Testis (tissue), 3 donors: ENCODE results near the gene FBXO39. TPM values are rescaled to one million over a fixed set of nuclear protein-coding genes. Genes with fewer than 3 reads are reported as not detected.

ENCODE experiments used
- DNase-seq: peaks from one replicate; pipeline ENCODE4 v3.0.0-alpha.2; 2019
- H3K27ac ChIP-seq, 2 donors: fragments of 200-600 bp; sonication (generic); one replicate each; pipeline ENCODE4 v1.5.1; 2019
- H3K27me3 ChIP-seq: fragments of 200-600 bp; sonication (generic); one replicate; pipeline ENCODE4 v1.5.1; 2019
- H3K36me3 ChIP-seq: fragments of 200-600 bp; sonication (generic); one replicate; pipeline ENCODE4 v1.5.1; 2017; ENCODE audit warnings: low read depth; ENCODE audit errors: missing control alignments
- H3K4me1 ChIP-seq: fragments of 200-600 bp; sonication (generic); one replicate; pipeline ENCODE4 v1.5.1; 2019
- H3K4me3 ChIP-seq, 2 donors: fragments of 200-600 bp; sonication (generic); one replicate each; pipeline ENCODE4 v1.5.1; 2017 to 2019
- H3K9me3 ChIP-seq: fragments of 200-600 bp; sonication (generic); one replicate; pipeline ENCODE4 v1.5.1; 2017
- POLR2A ChIP-seq: fragments of 450-650 bp; IDR thresholded peaks from one replicate; pipeline ENCODE4 v1.6.1; 2017; ENCODE audit warnings: antibody characterized with exemption, mild to moderate bottlenecking, moderate library complexity
- WGBS, 2 donors: methylation state at CpG; one replicate each; pipeline ENCODE4 v1.1.5; 2018; 5-methylcytosine and 5-hydroxymethylcytosine counted together
- intact Hi-C: fragments of 100-400 bp; cut with DNase I; formaldehyde crosslinking; loops from one replicate; pipeline ENCODE4 v1.15.1; 2023; ENCODE audit warnings: low total_unique reads
- polyA plus RNA-seq: library from polyadenylated mRNA; stranded (reverse); fragments of 350-450 nt; fragmentation: Illumina TruSeq; extraction: RNeasy Lipid Tissue Mini Kit (QIAGEN cat#74804); gene quantifications from one replicate; pipeline ENCODE4 v1.2.3, GENCODE V29; 2014; ENCODE audit warnings: low read depth, low replicate concordance; ENCODE audit not compliant: insufficient read depth
- total RNA-seq, 2 donors: library from RNA; depleted of rRNA; stranded (reverse); fragments of >200 nt; gene quantifications; one replicate each; pipeline ENCODE4 v1.2.3, GENCODE V29; 2016
- TF ChIP-seq, protein P1 (sequence below), 3 experiments: fragments of 450-650 bp in 2 of 3; fragments of 200-600 bp in 1 of 3; sonication (generic) in 1 of 3; IDR thresholded peaks; one replicate each; pipeline ENCODE4 v1.5.1; 2016 to 2019; ENCODE audit warnings: antibody characterized with exemption in 3 of 3, mild to moderate bottlenecking in 2 of 3, moderate library complexity in 1 of 3

Gene FBXO39
- total and polyA plus RNA-seq, 3 donors from 2014 or later, result 19.9 to 62.0 (median 46.9) TPM

DNA sequence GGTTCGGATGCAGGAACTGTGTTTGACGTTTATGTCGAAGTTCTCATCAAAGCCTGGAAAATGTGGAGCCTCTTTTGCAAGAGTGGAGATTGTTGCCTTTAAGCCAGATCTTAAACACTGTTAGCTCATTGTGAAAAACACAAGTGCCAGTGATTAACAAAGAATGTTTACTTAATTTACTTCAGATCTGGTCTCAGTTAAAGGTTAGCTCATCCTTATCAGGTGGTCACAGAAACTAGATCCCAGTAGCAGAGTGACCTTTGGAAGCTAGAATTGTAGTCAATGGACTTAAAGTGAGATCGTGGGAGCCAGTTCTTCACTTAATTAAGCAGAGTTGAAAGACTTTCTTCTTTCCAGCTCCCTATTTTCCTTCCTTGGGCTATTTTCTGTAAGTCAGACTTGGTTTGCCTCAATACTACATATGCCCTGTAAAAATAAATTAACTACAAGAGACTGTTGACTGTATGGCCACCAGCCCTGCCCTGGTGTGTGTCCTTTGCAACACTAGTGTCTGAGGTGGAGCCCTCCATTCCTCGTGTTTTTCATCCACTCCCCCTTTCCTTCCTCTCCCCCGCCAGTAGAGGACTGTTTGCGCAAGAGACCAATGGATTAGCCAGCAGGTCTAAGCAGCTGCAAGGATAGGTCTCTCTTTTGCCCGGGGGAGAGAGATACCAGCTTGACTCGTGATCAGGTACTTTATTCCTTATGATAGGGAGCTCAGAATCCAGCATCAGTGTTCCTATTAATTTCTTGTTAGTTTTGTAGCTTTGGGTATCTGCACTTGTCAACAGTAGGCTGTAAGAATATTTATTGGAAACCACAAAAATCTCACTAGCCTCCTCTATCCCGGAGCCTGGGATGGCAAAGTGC is 20.2 kb downstream of the FBXO39 start:
- TF ChIP-seq, protein P1, sequence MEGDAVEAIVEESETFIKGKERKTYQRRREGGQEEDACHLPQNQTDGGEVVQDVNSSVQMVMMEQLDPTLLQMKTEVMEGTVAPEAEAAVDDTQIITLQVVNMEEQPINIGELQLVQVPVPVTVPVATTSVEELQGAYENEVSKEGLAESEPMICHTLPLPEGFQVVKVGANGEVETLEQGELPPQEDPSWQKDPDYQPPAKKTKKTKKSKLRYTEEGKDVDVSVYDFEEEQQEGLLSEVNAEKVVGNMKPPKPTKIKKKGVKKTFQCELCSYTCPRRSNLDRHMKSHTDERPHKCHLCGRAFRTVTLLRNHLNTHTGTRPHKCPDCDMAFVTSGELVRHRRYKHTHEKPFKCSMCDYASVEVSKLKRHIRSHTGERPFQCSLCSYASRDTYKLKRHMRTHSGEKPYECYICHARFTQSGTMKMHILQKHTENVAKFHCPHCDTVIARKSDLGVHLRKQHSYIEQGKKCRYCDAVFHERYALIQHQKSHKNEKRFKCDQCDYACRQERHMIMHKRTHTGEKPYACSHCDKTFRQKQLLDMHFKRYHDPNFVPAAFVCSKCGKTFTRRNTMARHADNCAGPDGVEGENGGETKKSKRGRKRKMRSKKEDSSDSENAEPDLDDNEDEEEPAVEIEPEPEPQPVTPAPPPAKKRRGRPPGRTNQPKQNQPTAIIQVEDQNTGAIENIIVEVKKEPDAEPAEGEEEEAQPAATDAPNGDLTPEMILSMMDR (IDR thresholded peaks at IDR 0.05), result no peak
- TF ChIP-seq POLR2A, result no peak
- Histone ChIP-seq H3K4me3 (no peak overlapping the region), H3K36me3 (no peaks in the 10 kb centered on the region), H3K4me1 (no peaks in the 10 kb centered on the region), H3K27ac (no peak overlapping the region), H3K27me3 (no peaks in the 10 kb centered on the region), H3K9me3 (no peaks in the 10 kb centered on the region)
- no peak for DNase-seq
- 71 to 73% methylated on average over 10 of the region's 10 CpGs for WGBS, 2 donors
- intact Hi-C loops, result no loop called here

DNA sequence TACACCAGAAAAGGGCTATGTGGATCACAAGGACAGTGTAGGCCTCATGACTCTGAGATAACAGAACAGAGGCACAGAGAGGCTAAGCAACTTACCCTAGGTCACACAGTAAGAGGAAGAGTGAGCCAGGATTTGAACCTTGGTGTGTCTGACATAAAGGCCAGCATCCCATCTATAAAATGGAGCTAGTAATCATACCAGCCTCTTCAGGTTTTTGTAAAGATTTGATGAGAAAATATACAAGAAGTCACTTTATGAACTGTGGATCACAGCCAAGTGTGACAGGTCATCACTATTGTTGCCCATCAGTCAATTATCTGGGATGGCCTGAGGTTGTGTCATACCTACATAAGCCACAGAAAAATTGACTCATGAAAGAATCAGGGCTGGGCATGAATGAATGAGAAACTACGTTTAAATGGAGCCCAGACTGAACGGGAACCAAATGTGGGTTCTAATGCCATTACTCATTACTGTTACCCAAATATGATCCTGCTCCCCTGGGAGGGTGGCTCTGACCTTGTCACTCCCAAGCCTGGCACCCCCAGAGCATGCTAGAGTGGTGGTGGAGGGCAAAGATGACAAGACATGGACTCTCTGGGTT is 21.0 kb downstream of the FBXO39 start:
- WGBS, 2 donors, result 74 to 93% methylated on average over 2 of the region's 2 CpGs
- no peaks in the 10 kb centered on the region for H3K27me3 ChIP-seq

DNA sequence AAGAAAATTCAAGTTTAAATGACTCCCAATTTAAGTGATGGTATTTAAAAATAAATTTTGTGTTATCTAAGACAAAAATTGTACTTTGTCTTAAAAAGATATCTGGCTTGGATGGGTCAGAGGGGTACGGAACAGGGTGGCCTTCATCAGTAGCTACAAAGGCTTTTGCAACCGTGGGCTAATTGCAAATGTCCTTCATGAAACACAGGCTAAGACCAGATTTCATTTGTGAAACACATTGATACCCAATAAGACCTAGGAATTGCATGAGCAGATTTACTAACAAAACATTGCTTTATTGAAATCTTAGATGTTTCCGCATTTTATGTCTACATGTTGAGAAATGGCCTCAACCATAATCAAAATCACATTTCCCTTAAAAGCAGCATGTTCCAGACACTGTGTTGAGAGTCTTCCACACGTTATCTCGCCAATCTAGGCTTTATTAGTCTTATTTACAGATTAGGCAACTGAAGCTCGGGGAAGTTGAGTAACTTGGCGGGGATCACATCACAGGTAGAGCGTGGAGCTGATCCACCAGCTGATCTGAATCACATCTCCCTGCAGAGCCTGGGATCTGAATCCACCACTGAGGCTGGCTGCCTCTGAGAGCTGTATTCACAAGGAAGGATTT is 21.8 kb downstream of the FBXO39 start:
- WGBS, 2 donors, result 80 to 83% methylated on average over 8 of the region's 8 CpGs

More for the DNA sequence above, 21.0 kb downstream of the FBXO39 start:
- TF ChIP-seq, protein P1 (IDR thresholded peaks at IDR 0.05), result no peak
- no peak for TF ChIP-seq POLR2A
- no peaks in the 10 kb centered on the region for H3K9me3 ChIP-seq
- no peaks in the 10 kb centered on the region for H3K36me3 ChIP-seq
- no peak overlapping the region for H3K4me3 ChIP-seq
- no peak overlapping the region for H3K27ac ChIP-seq
- DNase-seq, result no peak
- intact Hi-C loops, result no loop called here
- no peaks in the 10 kb centered on the region for H3K4me1 ChIP-seq

DNA sequence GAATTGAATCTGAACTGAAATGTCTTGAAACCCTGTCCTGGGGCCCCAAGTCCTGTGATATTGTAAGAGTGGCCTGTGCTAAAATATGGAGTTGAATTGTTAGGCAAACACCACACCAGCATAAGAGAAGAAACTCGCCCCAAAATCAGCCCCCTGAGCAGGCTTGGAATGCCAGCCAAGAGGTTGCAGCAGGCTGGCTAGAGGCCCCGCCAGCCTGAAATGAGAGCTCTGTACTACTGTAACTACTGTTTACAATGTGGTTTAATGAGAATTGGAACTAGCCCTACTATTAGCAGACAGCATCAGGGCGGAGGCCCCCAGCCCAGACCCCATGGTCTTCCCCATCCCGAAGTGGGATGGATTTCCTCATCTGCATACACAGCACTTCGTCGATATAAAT is 23.7 kb downstream of the FBXO39 start:
- WGBS, 2 donors, result 74 to 79% methylated on average over 6 of the region's 6 CpGs
- Histone ChIP-seq H3K4me1 (no peaks in the 10 kb centered on the region), H3K36me3 (no peaks in the 10 kb centered on the region), H3K27ac (no peak overlapping the region), H3K27me3 (no peaks in the 10 kb centered on the region), H3K9me3 (no peaks in the 10 kb centered on the region), H3K4me3 (no peak overlapping the region)
- no peak for DNase-seq
- TF ChIP-seq, protein P1 (IDR thresholded peaks at IDR 0.05), result no peak
- TF ChIP-seq POLR2A, result no peak
- intact Hi-C loops, result no loop called here

More for the DNA sequence above, 21.8 kb downstream of the FBXO39 start:
- Histone ChIP-seq H3K27ac (no peak overlapping the region), H3K9me3 (no peaks in the 10 kb centered on the region), H3K4me1 (no peaks in the 10 kb centered on the region), H3K27me3 (no peaks in the 10 kb centered on the region), H3K36me3 (no peaks in the 10 kb centered on the region), H3K4me3 (no peak overlapping the region)
- DNase-seq, result no peak
- TF ChIP-seq, protein P1 (IDR thresholded peaks at IDR 0.05), result no peak
- no peak for TF ChIP-seq POLR2A
- intact Hi-C loops, result no loop called here
